ENCODE data around the gene E2F8. TPM values are rescaled to one million over a fixed set of nuclear protein-coding genes. Genes with fewer than 3 reads are reported as not detected.

The E2F8 gene
- total and polyA plus RNA-seq, 10 of the 15 experiments (the other 5 are each of a cell fraction or from before 2014, with no cell fraction given) = 8.8 to 28.1 (median 18.5) TPM

- no peak for TF ChIP-seq ZBTB11 (CRISPR knock-in tag; IDR thresholded peaks at IDR 0.05)
- no peak for TF ChIP-seq MTA3 (IDR thresholded peaks at IDR 0.05; ENCODE audit: borderline replicate concordance, low read length)
- TF ChIP-seq PRDM15 (CRISPR knock-in tag; IDR thresholded peaks at IDR 0.05) = no peak
These were observed 1.7 kb downstream of the E2F8 start (continued) for GRCh38 chr11:19239039-19239438.

GRCh38 chr11:19237813-19238212 lies 2.9 kb downstream of the E2F8 start:
- in situ Hi-C loops (cut with MboI) (no loop called here), intact Hi-C loops (cut with micrococcal nuclease; ENCODE audit: unreplicated experiment) (no loop called here)
- Histone ChIP-seq H4K20me1 (ENCODE audit: control insufficient read depth, insufficient read depth) (no peaks in the 10 kb centered on the region), H3K36me3 (ENCODE audit: control insufficient read depth in 2 of 2, insufficient read depth in 2 of 2, low read length in 1 of 2) (peaks cover 4 to 13% of the 10 kb centered on the region in 2 experiments), H3K27ac (ENCODE audit: control insufficient read depth, insufficient read depth) (no peak overlapping the region), H2AFZ (ENCODE audit: control insufficient read depth, low read depth, low read length) (no peak overlapping the region), H3K9me3 (replicated peaks; ENCODE audit: control insufficient read depth, insufficient read depth, low read length) (no peaks in the 10 kb centered on the region), H3K27me3 (replicated peaks in 1 of 2; ENCODE audit: control insufficient read depth in 2 of 2, insufficient read depth in 2 of 2, low read length in 1 of 2) (no peaks in the 10 kb centered on the region), H3K79me2 (ENCODE audit: control insufficient read depth, insufficient read depth, low read length) (peaks cover 29% of the 10 kb centered on the region), H3K4me1 (ENCODE audit: control insufficient read depth, insufficient read depth, low read length) (peaks cover 12% of the 10 kb centered on the region), H3K9ac (ENCODE audit: control insufficient read depth, insufficient read depth, low read length) (no peak overlapping the region), H3K4me3 (no peak overlapping the region), H3K4me2 (ENCODE audit: control insufficient read depth, insufficient read depth) (no peak overlapping the region; the same call in 1 of the 2 replicates)
- ChIA-PET RAD21 (ENCODE audit: unreplicated experiment) (interaction anchor here (1.4 kb wide), 1 partner anchor 63 kb away, joined by 3 read pairs; no protein-coding TSS in a partner anchor), CTCF (interaction anchor here (2.2 kb wide), 1 partner anchor 167 kb away, joined by 6 read pairs; no protein-coding TSS in a partner anchor), SMC1A (ENCODE audit: uncharacterized antibody, unreplicated experiment) (no interaction called here), POLR2A (no interaction called here)
- FAIRE-seq = no peak
- BruUV-seq (replicated peaks) = no TSS peak
- no peak for DNase-seq (ENCODE audit: low read depth, low spot score)
- 94% methylated on average over 5 of the region's 5 CpGs for WGBS (ENCODE audit: insufficient coverage, insufficient replicate concordance, low lambda C conversion rate, missing lambda C conversion rate)
- ATAC-seq = no peak
- TF ChIP-seq NR2C1 (IDR thresholded peaks at IDR 0.05) (no peak), SUPT20H (IDR thresholded peaks at IDR 0.05; ENCODE audit: borderline replicate concordance, control insufficient read depth, low read depth, low read length) (no peak), HDAC2 (IDR thresholded peaks at IDR 0.05) (no peak), HSF1 (IDR thresholded peaks at IDR 0.05; ENCODE audit: low read depth, low read length) (no peak), CTCF (IDR thresholded peaks at IDR 0.05 in 2 of 3, conservative IDR thresholded peaks at IDR 0.05 in 1 of 3; ENCODE audit: control insufficient read depth in 2 of 3, extremely low read depth in 1 of 3, insufficient read depth in 1 of 3, low read depth in 3 of 3, low read length in 3 of 3) (no peak), MTA3 (IDR thresholded peaks at IDR 0.05; ENCODE audit: borderline replicate concordance, low read length) (no peak), CHD4 (IDR thresholded peaks at IDR 0.05) (no peak), YBX1 (IDR thresholded peaks at IDR 0.05) (no peak), NBN (IDR thresholded peaks at IDR 0.05) (no peak)
